Measurements from ENCODE around the gene EPM2AIP1. TPM values are rescaled to one million over a fixed set of nuclear protein-coding genes. Genes with fewer than 3 reads are reported as not detected.

EPM2AIP1 gene
- total and polyA plus RNA-seq, 4 donors, result 2.9 to 11.8 (median 7.7) TPM

DNA sequence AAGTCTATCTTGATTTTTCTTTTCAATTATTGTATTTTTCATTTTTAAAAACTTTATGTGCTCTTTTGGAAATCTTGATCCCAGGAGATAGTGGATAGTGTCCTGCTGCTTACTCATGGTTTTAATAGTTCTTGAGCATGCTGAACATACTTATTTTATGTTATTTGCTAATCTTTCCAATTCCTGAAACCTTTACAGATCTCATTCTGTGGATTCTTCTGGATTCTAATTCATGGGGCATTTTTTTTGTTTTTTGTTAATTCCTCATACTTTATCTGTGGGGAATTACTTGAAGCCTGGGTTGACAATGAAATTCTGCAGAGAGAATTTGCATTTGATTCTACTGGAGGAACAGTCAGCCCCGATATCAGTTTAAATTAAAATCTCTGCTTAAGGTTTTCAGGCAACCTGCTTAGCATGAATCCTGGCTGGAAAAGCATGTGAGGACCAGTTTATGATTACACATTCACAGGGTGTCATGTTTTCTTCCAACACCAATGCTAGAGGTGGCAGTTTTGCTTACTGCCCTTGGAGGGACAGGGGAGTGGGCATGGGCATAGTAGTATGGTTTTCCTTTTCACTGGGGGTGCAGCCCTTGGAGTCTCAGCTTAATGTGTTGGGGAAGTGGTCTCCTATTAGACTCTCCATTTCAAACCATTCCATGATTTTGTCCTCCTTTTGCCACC lies 46.4 kb upstream of the EPM2AIP1 start:
- Histone ChIP-seq H3K9ac (ENCODE audit: low read depth in 1 of 2, low read length in 2 of 2) (no peak overlapping the region), H3K4me3 (ENCODE audit: low read depth in 1 of 3, low read length in 3 of 3) (no peak overlapping the region), H3K36me3 (ENCODE audit: control insufficient read depth in 4 of 4, insufficient read depth in 3 of 4, low read depth in 1 of 4, low read length in 3 of 4) (peaks cover 0 to 21% (median 20%) of the 10 kb centered on the region in 4 donors), H3K27me3 (ENCODE audit: control insufficient read depth in 4 of 4, insufficient read depth in 4 of 4, low read length in 3 of 4) (no peaks in the 10 kb centered on the region), H3K27ac (ENCODE audit: low read depth in 1 of 2, low read length in 2 of 2) (no peak overlapping the region), H3K9me3 (ENCODE audit: control insufficient read depth in 4 of 4, low read length in 3 of 4) (peaks cover 0 to 6% (median under 1%) of the 10 kb centered on the region in 4 donors), H3K4me1 (ENCODE audit: control insufficient read depth in 4 of 4, insufficient read depth in 4 of 4, low read length in 3 of 4) (peaks cover 0 to 1% (median 0%) of the 10 kb centered on the region in 4 donors)
- TF ChIP-seq CTCF (IDR thresholded peaks at IDR 0.05; ENCODE audit: low read depth, low read length, missing input control) (no peak), FOXA2 (IDR thresholded peaks at IDR 0.05) (no peak), GABPA (IDR thresholded peaks at IDR 0.05 in 1 of 2, conservative IDR thresholded peaks at IDR 0.05 in 1 of 2) (no peak), HNF4G (IDR thresholded peaks at IDR 0.05) (no peak)
- 100% methylated on average over 1 of the region's 1 CpG for WGBS
- DNase-seq (ENCODE audit: low spot score), result no peak

DNA sequence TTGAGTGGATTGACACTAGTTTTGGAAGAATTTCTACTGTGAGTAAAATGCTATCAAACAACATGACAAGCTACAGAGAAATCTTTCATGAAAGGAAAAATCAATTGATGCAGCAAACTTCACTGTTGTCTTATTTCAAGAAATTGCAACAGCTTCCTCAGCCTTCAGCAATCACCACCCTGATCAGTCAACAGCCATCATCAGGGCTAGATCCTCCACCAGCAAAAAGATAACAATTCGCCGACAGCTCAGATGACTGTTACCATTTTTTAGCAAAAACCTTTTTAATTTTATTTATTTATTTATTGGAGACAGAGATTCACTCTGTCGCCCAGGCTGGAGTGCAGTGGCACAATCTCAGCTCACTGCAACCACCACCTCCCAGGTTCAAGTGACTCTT lies 44.4 kb upstream of the EPM2AIP1 start:
- H3K9ac ChIP-seq (ENCODE audit: low read depth in 1 of 2, low read length in 2 of 2), result no peak overlapping the region
- TF ChIP-seq, protein P1, sequence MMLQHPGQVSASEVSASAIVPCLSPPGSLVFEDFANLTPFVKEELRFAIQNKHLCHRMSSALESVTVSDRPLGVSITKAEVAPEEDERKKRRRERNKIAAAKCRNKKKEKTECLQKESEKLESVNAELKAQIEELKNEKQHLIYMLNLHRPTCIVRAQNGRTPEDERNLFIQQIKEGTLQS (IDR thresholded peaks at IDR 0.05), result no peak
- TF ChIP-seq ZBTB33 (IDR thresholded peaks at IDR 0.05) (no peak), GABPA (IDR thresholded peaks at IDR 0.05 in 1 of 2, conservative IDR thresholded peaks at IDR 0.05 in 1 of 2) (no peak), YY1 (IDR thresholded peaks at IDR 0.05) (no peak), MAX (IDR thresholded peaks at IDR 0.05) (no peak), CTCF (IDR thresholded peaks at IDR 0.05; ENCODE audit: low read depth, low read length, missing input control) (no peak), NR2F2 (IDR thresholded peaks at IDR 0.05) (no peak), FOXA2 (IDR thresholded peaks at IDR 0.05) (no peak), RAD21 (IDR thresholded peaks at IDR 0.05) (no peak), EGR1 (IDR thresholded peaks at IDR 0.05; ENCODE audit: low read depth in 2 of 2) (no peak), JUND (IDR thresholded peaks at IDR 0.05) (no peak), SP1 (IDR thresholded peaks at IDR 0.05) (no peak), HNF4A (conservative IDR thresholded peaks at IDR 0.05) (no peak)
- H3K36me3 ChIP-seq (ENCODE audit: control insufficient read depth in 4 of 4, insufficient read depth in 3 of 4, low read depth in 1 of 4, low read length in 3 of 4), result peaks cover 0 to 33% (median 24%) of the 10 kb centered on the region in 4 donors
- 95% methylated on average over 3 of the region's 3 CpGs for WGBS
- peaks cover 0 to 1% (median 0%) of the 10 kb centered on the region in 4 donors for H3K4me1 ChIP-seq (ENCODE audit: control insufficient read depth in 4 of 4, insufficient read depth in 4 of 4, low read length in 3 of 4)
- DNase-seq (ENCODE audit: low spot score), result no peak
- no peak overlapping the region for H3K27ac ChIP-seq (ENCODE audit: low read depth in 1 of 2, low read length in 2 of 2)
- no peak overlapping the region for H3K4me3 ChIP-seq (ENCODE audit: low read depth in 1 of 3, low read length in 3 of 3)
- peaks cover 0 to 6% (median under 1%) of the 10 kb centered on the region in 4 donors for H3K9me3 ChIP-seq (ENCODE audit: control insufficient read depth in 4 of 4, low read length in 3 of 4)
- H3K27me3 ChIP-seq (ENCODE audit: control insufficient read depth in 4 of 4, insufficient read depth in 4 of 4, low read length in 3 of 4), result no peaks in the 10 kb centered on the region
